Progenitor cell of endocrine pancreas (in vitro differentiated cells): ENCODE results near the gene HAVCR1. TPM values are rescaled to one million over a fixed set of nuclear protein-coding genes. Genes with fewer than 3 reads are reported as not detected.
"Not testable (repeated sequence)": the region's sequence is repeated elsewhere in the genome, so short reads cannot be mapped to it uniquely, and the experiment has no call there.

Experiments used
- DNase-seq: peaks from one replicate; pipeline ENCODE4 v3.0.0; 2021; ENCODE audit warnings: low spot score; ENCODE audit not compliant: unreplicated experiment
- H3K27ac Mint-ChIP-seq: 2 replicates; pipeline ENCODE4 v1.8.0; 2021; ENCODE audit warnings: mild to moderate bottlenecking, moderate library complexity, mixed read lengths
- H3K27me3 Mint-ChIP-seq: 2 replicates; pipeline ENCODE4 v1.8.0; 2021; ENCODE audit warnings: mixed read lengths
- H3K36me3 Mint-ChIP-seq: 2 replicates; pipeline ENCODE4 v1.8.0; 2022; ENCODE audit warnings: mixed read lengths; ENCODE audit not compliant: insufficient read depth
- H3K4me1 Mint-ChIP-seq: 2 replicates; pipeline ENCODE4 v1.8.0; 2021; ENCODE audit warnings: low read depth, mixed read lengths
- H3K4me3 Mint-ChIP-seq: 2 replicates; pipeline ENCODE4 v1.8.0; 2021; ENCODE audit warnings: low read depth, mild to moderate bottlenecking, moderate library complexity, mixed read lengths
- H3K9me3 Mint-ChIP-seq: 2 replicates; pipeline ENCODE4 v1.8.0; 2021; ENCODE audit warnings: low read depth, mixed read lengths
- CTCF ChIP-seq: fragments of 200-600 bp; sonication (generic); IDR thresholded peaks from one replicate; pipeline ENCODE4 v1.5.0; 2021; ENCODE audit warnings: antibody characterized with exemption, mild to moderate bottlenecking; ENCODE audit not compliant: unreplicated experiment
- total RNA-seq: library from RNA; stranded (reverse); gene quantifications from 2 replicates; pipeline ENCODE4 v1.2.1, GENCODE V29; 2021

Gene HAVCR1
- total RNA-seq, 1 donor from 2014 or later, result 1.2 TPM

GRCh38 chr5:157020002-157020401, 38.9 kb downstream of the HAVCR1 start:
- Mint-ChIP-seq H3K27ac (no peak overlapping the region), H3K9me3 (peaks cover 6% of the 10 kb centered on the region), H3K27me3 (no peaks in the 10 kb centered on the region), H3K4me3 (no peak overlapping the region), H3K4me1 (no peaks in the 10 kb centered on the region), H3K36me3 (peaks cover 2% of the 10 kb centered on the region)
- no peak for TF ChIP-seq CTCF
- DNase-seq, result no peak

- H3K4me1 Mint-ChIP-seq, H3K27ac Mint-ChIP-seq: not testable (repeated sequence)
These were observed 44.8 kb downstream of the HAVCR1 start for GRCh38 chr5:157014143-157014542.

GRCh38 chr5:157006262-157006661, 52.7 kb downstream of the HAVCR1 start:
- peaks cover 3% of the 10 kb centered on the region for H3K36me3 Mint-ChIP-seq
- H3K4me1 Mint-ChIP-seq, result no peaks in the 10 kb centered on the region
- no peak overlapping the region for H3K4me3 Mint-ChIP-seq
- no peak overlapping the region for H3K27ac Mint-ChIP-seq
- peaks cover 8% of the 10 kb centered on the region for H3K9me3 Mint-ChIP-seq
- no peaks in the 10 kb centered on the region for H3K27me3 Mint-ChIP-seq
- DNase-seq, result no peak
- no peak for TF ChIP-seq CTCF

More at GRCh38 chr5:157014143-157014542, 44.8 kb downstream of the HAVCR1 start:
- not testable (repeated sequence) for H3K36me3 Mint-ChIP-seq, H3K27me3 Mint-ChIP-seq, DNase-seq, H3K4me3 Mint-ChIP-seq
- H3K9me3 Mint-ChIP-seq, result peaks cover 13% of the 10 kb centered on the region

- no peak for DNase-seq
- H3K4me3 Mint-ChIP-seq, result no peak overlapping the region
- H3K27me3 Mint-ChIP-seq, result no peaks in the 10 kb centered on the region
- peaks cover 12% of the 10 kb centered on the region for H3K9me3 Mint-ChIP-seq
- peaks cover 5% of the 10 kb centered on the region for H3K36me3 Mint-ChIP-seq
- TF ChIP-seq CTCF, result no peak
- H3K27ac Mint-ChIP-seq, result no peak overlapping the region
- no peaks in the 10 kb centered on the region for H3K4me1 Mint-ChIP-seq
These were observed 53.9 kb downstream of the HAVCR1 start for GRCh38 chr5:157004893-157005551.

- Mint-ChIP-seq H3K36me3 (no peaks in the 10 kb centered on the region), H3K4me3 (no peak overlapping the region), H3K27me3 (no peaks in the 10 kb centered on the region), H3K9me3 (peaks cover 11% of the 10 kb centered on the region), H3K4me1 (no peaks in the 10 kb centered on the region), H3K27ac (no peak overlapping the region)
- TF ChIP-seq CTCF, result no peak
- no peak for DNase-seq
These were observed 67.2 kb downstream of the HAVCR1 start for GRCh38 chr5:156991714-156992113.

- DNase-seq, result no peak
- Mint-ChIP-seq H3K4me1 (no peaks in the 10 kb centered on the region), H3K9me3 (peaks cover 5% of the 10 kb centered on the region), H3K4me3 (no peak overlapping the region), H3K27ac (no peak overlapping the region), H3K27me3 (no peaks in the 10 kb centered on the region), H3K36me3 (no peaks in the 10 kb centered on the region)
- no peak for TF ChIP-seq CTCF
These were observed 74.9 kb downstream of the HAVCR1 start for GRCh38 chr5:156984064-156984463.
